Measurements from ENCODE around the gene KDELR1. TPM values are rescaled to one million over a fixed set of nuclear protein-coding genes. Genes with fewer than 3 reads are reported as not detected.
"Not testable (repeated sequence)": the region's sequence is repeated elsewhere in the genome, so short reads cannot be mapped to it uniquely, and the experiment has no call there.

KDELR1 gene
- total RNA-seq, 4 donors from 2014 or later, result 60.4 to 87.9 (median 70.8) TPM

GRCh38 chr19:48372904-48373303, 18.4 kb downstream of the KDELR1 start:
- H3K9me3 ChIP-seq, result no peaks in the 10 kb centered on the region
- 60% methylated on average over 4 of the region's 4 CpGs; no CpG with 5 or more reads in 1 of the 2 donors for WGBS, 2 donors (ENCODE audit: low coverage in 1 of 2)
- no peak for TF ChIP-seq CTCF (IDR thresholded peaks at IDR 0.05)
- no peak for TF ChIP-seq EP300 (IDR thresholded peaks at IDR 0.05)
- no peak for TF ChIP-seq POLR2A (IDR thresholded peaks at IDR 0.05)
- TF ChIP-seq POLR2AphosphoS5 (IDR thresholded peaks at IDR 0.05), result no peak
- ATAC-seq, result no peak
- no peaks in the 10 kb centered on the region for H3K36me3 ChIP-seq
- no peak overlapping the region for H3K27ac ChIP-seq
- no peaks in the 10 kb centered on the region for H3K4me1 ChIP-seq
- H3K4me3 ChIP-seq, result no peak overlapping the region
- H3K27me3 ChIP-seq, result no peaks in the 10 kb centered on the region

- not testable (repeated sequence) for H3K27ac ChIP-seq, H3K36me3 ChIP-seq, H3K9me3 ChIP-seq, H3K27me3 ChIP-seq, H3K4me1 ChIP-seq, H3K4me3 ChIP-seq, ATAC-seq
- 87 to 100% methylated on average over 1 to 5 of the region's 5 CpGs for WGBS, 2 donors (ENCODE audit: low coverage in 1 of 2)
Measured at GRCh38 chr19:48371771-48372170, 19.6 kb downstream of the KDELR1 start.

- 49% methylated on average over 7 of the region's 7 CpGs; no CpG with 5 or more reads in 1 of the 2 donors for WGBS, 2 donors (ENCODE audit: low coverage in 1 of 2)
- Histone ChIP-seq H3K4me1 (no peaks in the 10 kb centered on the region), H3K36me3 (no peaks in the 10 kb centered on the region), H3K9me3 (no peaks in the 10 kb centered on the region), H3K4me3 (no peak overlapping the region), H3K27ac (no peak overlapping the region), H3K27me3 (no peaks in the 10 kb centered on the region)
- no peak for ATAC-seq
- TF ChIP-seq CTCF (IDR thresholded peaks at IDR 0.05) (no peak), EP300 (IDR thresholded peaks at IDR 0.05) (no peak), POLR2AphosphoS5 (IDR thresholded peaks at IDR 0.05) (no peak), POLR2A (IDR thresholded peaks at IDR 0.05) (no peak)
Measured at GRCh38 chr19:48371367-48371766, 20.0 kb downstream of the KDELR1 start.

GRCh38 chr19:48370955-48371354, 20.4 kb downstream of the KDELR1 start:
- WGBS, 2 donors (ENCODE audit: low coverage in 1 of 2), result 56 to 81% methylated on average over 2 to 4 of the region's 4 CpGs
- H3K36me3 ChIP-seq, result no peaks in the 10 kb centered on the region
- TF ChIP-seq EP300 (IDR thresholded peaks at IDR 0.05) (no peak), POLR2AphosphoS5 (IDR thresholded peaks at IDR 0.05) (no peak), POLR2A (IDR thresholded peaks at IDR 0.05) (no peak), CTCF (IDR thresholded peaks at IDR 0.05) (no peak)
- H3K27ac ChIP-seq, result no peak overlapping the region
- no peak overlapping the region for H3K4me3 ChIP-seq
- H3K9me3 ChIP-seq, result no peaks in the 10 kb centered on the region
- H3K4me1 ChIP-seq, result no peaks in the 10 kb centered on the region
- no peak for ATAC-seq
- no peaks in the 10 kb centered on the region for H3K27me3 ChIP-seq

GRCh38 chr19:48368936-48369335, 22.4 kb downstream of the KDELR1 start:
- no peak for ATAC-seq
- no peak overlapping the region for H3K27ac ChIP-seq
- WGBS, 2 donors (ENCODE audit: low coverage in 1 of 2), result 71% methylated on average over 6 of the region's 14 CpGs; no CpG with 5 or more reads in 1 of the 2 donors
- H3K27me3 ChIP-seq, result no peaks in the 10 kb centered on the region
- peaks cover 0 to 7% (median 5%) of the 10 kb centered on the region in 3 donors for H3K4me1 ChIP-seq
- no peaks in the 10 kb centered on the region for H3K9me3 ChIP-seq
- H3K36me3 ChIP-seq, result no peaks in the 10 kb centered on the region
- no peak overlapping the region for H3K4me3 ChIP-seq
- no peak for TF ChIP-seq CTCF (IDR thresholded peaks at IDR 0.05)
- no peak for TF ChIP-seq POLR2AphosphoS5 (IDR thresholded peaks at IDR 0.05)
- TF ChIP-seq EP300 (IDR thresholded peaks at IDR 0.05), result no peak
- TF ChIP-seq POLR2A (IDR thresholded peaks at IDR 0.05), result no peak

Measured in gastroesophageal sphincter (tissue), 4 donors.